NCI-H1105 treated with DMSO at 0.1 percent for 48 hours (cell line): ENCODE data around the gene SND1.

Experiments used
- DNase-seq: peaks from one replicate; lab custom pipeline; 2025; lab: John Stamatoyannopoulos, UW

SND1 gene

GRCh38 chr7:128071376-128071775, 419.4 kb downstream of the SND1 start:
- no peak for DNase-seq

- no peak for DNase-seq
These were observed 419.8 kb downstream of the SND1 start for GRCh38 chr7:128071801-128072200.

GRCh38 chr7:128073671-128074310, 421.8 kb downstream of the SND1 start:
- DNase-seq, result no peak

GRCh38 chr7:128074336-128074735, 422.3 kb downstream of the SND1 start:
- no peak for DNase-seq

GRCh38 chr7:128074736-128075135, 422.7 kb downstream of the SND1 start:
- no peak for DNase-seq

- DNase-seq, result no peak
These were observed 423.5 kb downstream of the SND1 start for GRCh38 chr7:128075242-128076095.

GRCh38 chr7:128076196-128076795, 424.3 kb downstream of the SND1 start:
- DNase-seq, result no peak

- DNase-seq, result peak; percentile 16
These were observed 424.8 kb downstream of the SND1 start for GRCh38 chr7:128076796-128077271.

- DNase-seq, result no peak
These were observed 426.3 kb downstream of the SND1 start for GRCh38 chr7:128078309-128078708.

GRCh38 chr7:128080169-128080568, 428.2 kb downstream of the SND1 start:
- DNase-seq, result no peak

GRCh38 chr7:128081351-128081750, 429.4 kb downstream of the SND1 start:
- DNase-seq, result no peak

GRCh38 chr7:128081808-128082207, 429.8 kb downstream of the SND1 start:
- DNase-seq, result no peak

- no peak for DNase-seq
These were observed 430.4 kb downstream of the SND1 start for GRCh38 chr7:128082431-128082830.

GRCh38 chr7:128084896-128085608, 433.1 kb downstream of the SND1 start:
- DNase-seq, result no peak

GRCh38 chr7:128090492-128090891, 438.5 kb downstream of the SND1 start:
- DNase-seq, result no peak

- DNase-seq, result no peak
These were observed 439.1 kb downstream of the SND1 start for GRCh38 chr7:128091106-128091505.

GRCh38 chr7:128092221-128092620, 440.2 kb downstream of the SND1 start:
- DNase-seq, result no peak

- DNase-seq, result peak; percentile 32
These were observed 441.9 kb downstream of the SND1 start for GRCh38 chr7:128093614-128094570.

GRCh38 chr7:128094686-128095085, 442.7 kb downstream of the SND1 start:
- DNase-seq, result no peak

- DNase-seq, result no peak
These were observed 445.3 kb downstream of the SND1 start for GRCh38 chr7:128097211-128097731.

- DNase-seq, result no peak
These were observed 446.6 kb downstream of the SND1 start for GRCh38 chr7:128098629-128099028.
